Right lobe of liver (tissue), 4 donors: ENCODE results near the gene PPP4C.

Experiments used
- POLR2A ChIP-seq: fragments of 450-650 bp; IDR thresholded peaks from one replicate; pipeline ENCODE4 v1.6.1; 2017; ENCODE audit warnings: antibody characterized with exemption, mild to moderate bottlenecking
- TF ChIP-seq, protein P1 (sequence below), 4 donors: fragments of 200-600 bp in 3 of 4; fragments of 450-650 bp in 1 of 4; IDR thresholded peaks; one replicate each; pipeline versions ENCODE4 v1.5.1 to v1.8.0; 2016 to 2022; ENCODE audit warnings: antibody characterized with exemption in 4 of 4, mild to moderate bottlenecking in 2 of 4
- donor health status: DM: no; HTN: no; CAD: no.
- donor health status: DM: no; HTN: no; CAD: no.
- donor health status: DM: no; HTN: yes; CAD: no.

DNA sequence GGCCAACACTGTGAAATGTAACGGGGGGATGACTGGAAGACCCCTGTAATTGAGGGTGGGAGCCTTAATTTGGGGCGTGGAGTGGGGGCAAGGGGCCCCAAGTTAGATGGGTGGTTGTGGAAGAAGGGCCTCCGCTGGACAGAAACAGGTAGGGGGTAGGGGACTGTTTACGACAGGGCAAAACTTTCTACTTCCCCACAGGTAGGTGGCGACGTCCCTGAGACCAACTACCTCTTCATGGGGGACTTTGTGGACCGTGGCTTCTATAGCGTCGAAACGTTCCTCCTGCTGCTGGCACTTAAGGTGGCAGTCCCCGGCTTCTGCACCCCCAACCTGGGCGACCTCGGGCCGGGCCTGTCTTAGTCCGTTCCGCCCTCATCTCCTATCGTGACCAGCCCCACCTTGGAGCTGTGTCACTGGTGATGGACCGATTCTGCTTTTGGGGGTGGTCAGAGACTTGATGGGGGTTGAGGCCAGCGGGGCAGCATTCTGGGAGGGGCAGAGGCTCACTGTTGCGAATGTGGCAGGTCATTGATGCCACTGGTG is 6.8 kb downstream of the PPP4C start:
- TF ChIP-seq, protein P1, sequence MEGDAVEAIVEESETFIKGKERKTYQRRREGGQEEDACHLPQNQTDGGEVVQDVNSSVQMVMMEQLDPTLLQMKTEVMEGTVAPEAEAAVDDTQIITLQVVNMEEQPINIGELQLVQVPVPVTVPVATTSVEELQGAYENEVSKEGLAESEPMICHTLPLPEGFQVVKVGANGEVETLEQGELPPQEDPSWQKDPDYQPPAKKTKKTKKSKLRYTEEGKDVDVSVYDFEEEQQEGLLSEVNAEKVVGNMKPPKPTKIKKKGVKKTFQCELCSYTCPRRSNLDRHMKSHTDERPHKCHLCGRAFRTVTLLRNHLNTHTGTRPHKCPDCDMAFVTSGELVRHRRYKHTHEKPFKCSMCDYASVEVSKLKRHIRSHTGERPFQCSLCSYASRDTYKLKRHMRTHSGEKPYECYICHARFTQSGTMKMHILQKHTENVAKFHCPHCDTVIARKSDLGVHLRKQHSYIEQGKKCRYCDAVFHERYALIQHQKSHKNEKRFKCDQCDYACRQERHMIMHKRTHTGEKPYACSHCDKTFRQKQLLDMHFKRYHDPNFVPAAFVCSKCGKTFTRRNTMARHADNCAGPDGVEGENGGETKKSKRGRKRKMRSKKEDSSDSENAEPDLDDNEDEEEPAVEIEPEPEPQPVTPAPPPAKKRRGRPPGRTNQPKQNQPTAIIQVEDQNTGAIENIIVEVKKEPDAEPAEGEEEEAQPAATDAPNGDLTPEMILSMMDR (IDR thresholded peaks at IDR 0.05), result no peak
- TF ChIP-seq POLR2A, result no peak
